HG02981 (cell line): ENCODE results near the gene CD34.
"Not testable (repeated sequence)": the region's sequence is repeated elsewhere in the genome, so short reads cannot be mapped to it uniquely, and the experiment has no call there.

Source experiments
- ATAC-seq: cut with Tn5 transposase; IDR thresholded peaks from one replicate; pipeline ENCODE4 v1.9.1; 2021; ENCODE audit warnings: mild to moderate bottlenecking, moderate library complexity; ENCODE audit not compliant: unreplicated experiment

Gene CD34, protein sequence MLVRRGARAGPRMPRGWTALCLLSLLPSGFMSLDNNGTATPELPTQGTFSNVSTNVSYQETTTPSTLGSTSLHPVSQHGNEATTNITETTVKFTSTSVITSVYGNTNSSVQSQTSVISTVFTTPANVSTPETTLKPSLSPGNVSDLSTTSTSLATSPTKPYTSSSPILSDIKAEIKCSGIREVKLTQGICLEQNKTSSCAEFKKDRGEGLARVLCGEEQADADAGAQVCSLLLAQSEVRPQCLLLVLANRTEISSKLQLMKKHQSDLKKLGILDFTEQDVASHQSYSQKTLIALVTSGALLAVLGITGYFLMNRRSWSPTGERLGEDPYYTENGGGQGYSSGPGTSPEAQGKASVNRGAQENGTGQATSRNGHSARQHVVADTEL

DNA sequence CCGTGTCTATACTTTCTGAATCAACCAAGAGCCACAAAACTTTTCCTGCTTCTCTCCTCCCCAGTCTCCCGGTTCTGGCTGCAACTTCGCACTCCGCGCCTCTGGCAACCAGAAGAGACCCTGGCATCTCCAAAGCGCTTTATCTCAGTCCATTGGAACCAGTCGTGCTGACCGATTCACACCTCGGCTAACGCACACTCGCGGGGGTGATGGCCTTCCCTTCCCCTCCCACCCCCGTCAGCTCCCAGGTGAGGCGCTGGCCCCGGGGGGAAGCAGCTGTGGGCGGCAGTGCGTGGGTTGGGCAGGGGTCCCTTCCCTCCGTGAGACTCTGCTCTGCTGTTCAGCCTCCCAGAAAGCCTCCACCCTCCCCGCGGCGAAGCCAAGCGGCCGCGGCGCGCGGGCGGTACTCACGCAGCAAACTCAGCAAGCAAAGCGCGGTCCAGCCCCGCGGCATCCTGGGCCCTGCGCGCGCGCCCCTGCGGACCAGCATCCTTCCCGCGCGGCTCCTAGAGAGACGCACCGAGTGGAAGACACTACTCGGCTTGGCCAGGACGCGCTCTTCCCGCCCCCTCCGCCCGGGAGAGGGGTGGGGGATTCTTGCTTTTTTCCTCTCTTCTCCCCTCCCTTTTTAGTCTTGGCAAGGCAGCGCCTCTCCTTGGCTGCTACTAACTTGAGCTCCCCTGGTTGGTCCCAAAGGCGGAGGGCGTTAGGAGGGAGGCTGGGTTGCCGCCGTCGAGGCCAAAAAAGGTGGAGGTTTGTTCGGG, at the start of gene CD34:
TSS of gene CD34 (minus strand) at position 535 of the 764 bp plus-strand sequence. CDS start at position 490, 45 bp downstream.
- no peak for ATAC-seq

DNA sequence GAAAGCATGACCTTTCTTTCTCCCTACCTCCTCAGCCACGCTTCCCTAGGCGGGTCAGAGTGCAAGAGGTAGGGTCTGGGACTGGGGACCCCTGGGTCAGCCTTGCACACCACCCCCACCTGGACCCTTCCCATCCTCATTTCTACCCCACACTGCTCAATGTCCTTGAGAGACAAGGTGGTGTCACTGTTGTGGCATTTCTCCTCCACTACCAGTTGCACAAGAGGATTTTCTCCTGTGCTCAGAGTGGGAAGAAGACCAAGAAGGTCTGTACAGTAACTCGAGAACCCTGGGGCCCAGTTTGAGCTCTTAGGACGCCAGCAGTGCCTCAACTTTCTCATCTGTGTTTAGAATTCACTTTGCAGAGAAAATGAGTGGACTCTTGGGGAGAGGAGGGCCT, 49.4 kb upstream of the CD34 start:
- no peak for ATAC-seq

DNA sequence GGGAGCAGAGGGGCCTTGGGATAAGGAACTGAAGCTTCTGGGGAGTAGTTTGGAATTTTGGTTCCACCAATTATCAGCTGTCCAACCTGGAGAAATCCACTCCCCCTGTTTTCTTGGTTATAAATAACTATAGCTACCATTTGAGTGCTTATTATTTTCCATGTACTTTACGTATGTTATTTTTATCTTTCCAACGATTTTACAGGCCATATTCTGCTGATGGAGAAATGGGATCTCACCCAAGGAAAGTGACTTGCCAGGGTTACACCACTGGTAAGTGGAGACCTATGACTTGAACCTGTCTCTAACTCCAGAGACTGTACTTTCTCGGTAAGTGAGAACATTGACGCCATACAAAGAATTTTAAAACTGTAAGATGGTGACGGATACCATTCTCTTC, 49.0 kb upstream of the CD34 start:
- ATAC-seq: no peak

DNA sequence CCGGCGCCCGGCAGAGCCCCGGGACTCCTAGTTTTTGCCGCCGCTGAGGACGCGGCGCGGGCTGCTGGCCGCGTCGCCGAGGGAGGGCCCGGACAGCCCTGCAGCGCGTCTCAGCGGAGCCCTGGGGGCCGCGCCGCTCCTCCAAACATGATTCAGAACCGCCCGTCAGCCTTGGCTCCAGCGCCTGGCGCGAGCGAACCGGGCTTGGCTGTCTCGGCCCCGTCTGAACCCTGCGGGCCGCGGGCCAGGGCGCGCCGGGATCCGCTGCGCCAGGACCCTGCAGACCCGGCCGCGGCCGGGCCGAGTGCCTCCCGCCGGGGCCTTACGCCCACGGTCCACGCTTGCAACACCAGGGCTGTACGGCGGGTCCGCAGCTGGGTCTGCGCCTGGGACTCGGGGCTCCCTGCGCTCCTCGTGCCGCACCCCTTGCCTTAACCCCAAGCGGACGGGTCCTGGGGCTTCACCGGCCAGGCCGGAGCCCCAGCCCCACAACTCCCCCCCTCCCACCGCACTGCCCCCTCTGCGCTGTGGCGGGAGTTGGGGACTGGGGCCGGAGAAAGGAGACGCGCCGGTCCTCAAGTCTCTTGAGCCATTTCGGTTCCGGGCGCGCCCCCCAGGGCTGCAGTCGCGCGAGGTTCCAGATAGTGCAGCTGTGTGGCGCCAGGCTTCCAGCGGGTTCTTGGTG, 48.4 kb upstream of the CD34 start:
- no peak for ATAC-seq

DNA sequence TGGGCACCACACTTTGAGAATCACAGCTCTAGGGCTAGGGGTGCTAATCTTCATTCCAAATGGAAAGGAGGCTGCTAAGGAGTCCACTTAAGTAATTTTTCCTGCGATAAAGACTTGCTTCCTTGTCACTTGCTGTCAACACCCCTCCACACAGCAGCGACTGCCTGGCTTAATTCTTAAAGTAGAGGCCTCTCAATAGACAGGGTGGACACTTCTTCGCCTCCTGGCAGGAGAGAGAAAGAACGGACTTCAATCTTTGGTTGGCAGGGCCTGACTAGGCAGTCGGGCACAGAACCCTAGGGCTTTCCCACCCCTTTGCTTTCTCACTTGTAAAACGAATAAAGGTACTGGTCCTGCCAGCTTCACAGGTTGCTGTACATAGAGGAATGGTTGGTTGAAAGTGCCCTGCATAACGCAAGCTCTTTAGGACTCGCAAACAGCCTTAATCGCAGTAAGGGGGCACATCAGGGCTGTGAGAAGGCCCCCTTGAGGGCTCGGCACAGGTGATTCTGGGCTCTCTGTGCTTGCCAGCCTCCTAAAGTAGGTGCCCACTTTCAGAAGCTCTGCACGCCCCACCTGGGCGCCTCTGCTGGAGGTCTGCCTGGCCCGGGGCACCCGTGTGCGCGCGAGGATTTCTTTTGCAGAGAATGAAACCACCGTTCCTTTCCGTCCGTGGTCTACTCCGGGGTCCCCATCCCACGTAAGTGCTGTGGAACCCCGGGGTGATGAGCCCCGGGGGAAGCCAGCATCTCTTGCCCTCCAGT, 47.6 kb upstream of the CD34 start:
- ATAC-seq: no peak

DNA sequence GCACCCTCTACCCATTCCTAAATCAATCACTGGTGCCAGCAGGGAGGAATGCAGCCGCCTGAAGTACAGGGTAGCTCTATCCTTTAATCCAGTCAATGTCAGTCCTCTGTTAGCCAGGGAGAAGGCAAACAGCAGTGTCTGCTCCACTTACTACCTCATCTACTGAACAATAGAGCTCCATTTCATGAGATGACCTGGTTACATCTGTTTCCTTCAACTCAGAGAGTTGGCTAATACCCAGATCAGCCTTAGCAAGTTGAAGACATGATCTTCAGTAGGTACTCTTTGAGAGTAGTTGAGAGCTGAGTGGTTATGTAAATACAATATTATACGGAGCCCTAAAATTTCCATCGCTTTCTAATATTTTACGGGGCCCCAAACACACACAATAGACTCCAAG, 46.1 kb upstream of the CD34 start:
- ATAC-seq: no peak

DNA sequence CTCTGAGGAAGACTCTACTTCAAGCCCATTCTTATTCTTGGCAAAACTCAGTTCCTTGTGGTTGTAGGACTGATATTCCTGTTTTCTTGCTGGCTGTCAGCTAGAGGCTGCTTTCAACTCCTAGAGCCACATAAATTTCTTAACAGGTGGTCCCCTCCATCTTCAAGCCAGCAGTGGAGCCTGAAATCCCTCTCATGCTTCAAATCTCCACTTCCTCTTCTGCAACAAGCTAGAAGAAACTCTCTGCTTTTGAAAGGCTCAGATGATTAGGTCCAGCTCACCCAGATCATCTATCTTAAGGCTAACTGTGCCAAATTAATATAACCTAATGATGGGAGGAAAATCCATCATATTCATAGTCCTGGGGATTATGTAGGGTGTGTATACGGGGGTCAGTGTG, 43.2 kb upstream of the CD34 start:
- ATAC-seq: no peak

DNA sequence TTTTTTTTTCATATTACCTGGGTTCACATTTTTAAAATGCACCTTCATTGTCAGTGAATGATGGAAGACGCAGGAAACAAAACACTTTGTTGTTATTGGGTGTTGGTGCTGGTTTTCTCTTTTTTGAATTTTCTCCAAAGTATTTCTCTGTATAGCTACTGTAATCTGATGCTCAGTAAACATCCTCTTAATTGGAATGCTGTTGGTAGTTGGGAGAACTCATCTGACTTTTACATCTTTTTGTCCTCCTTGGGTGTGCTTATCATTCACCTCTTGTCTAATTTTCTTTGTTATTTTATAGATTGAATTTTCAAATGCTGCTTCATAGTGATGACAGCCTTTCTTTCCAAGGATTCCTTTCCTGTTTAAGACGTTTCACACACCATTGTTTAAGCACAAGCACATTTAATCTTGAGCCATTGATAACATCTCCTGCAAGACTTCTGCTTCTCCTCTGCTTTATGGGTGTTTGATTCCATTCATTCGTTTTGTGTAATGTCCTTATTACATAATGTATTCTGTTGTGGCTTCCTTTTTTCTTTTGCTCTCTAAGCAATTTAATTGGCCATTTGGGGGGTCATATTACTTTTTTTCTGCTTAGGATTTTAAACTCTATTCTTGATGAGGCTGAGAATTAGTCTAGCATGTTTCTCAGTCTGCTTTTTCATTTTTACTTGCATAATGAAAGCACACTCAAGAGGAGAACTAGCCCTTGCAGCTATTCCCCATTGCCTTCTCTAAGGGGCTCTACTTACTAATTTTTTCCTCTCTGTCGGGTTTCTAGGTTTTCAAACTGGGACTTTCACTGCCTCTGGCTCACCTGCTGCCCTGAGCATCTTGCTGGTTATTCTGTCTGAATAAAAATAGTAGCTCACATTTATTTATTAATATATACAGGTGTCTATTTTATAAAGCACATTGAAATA, 42.0 kb upstream of the CD34 start:
- no peak for ATAC-seq

DNA sequence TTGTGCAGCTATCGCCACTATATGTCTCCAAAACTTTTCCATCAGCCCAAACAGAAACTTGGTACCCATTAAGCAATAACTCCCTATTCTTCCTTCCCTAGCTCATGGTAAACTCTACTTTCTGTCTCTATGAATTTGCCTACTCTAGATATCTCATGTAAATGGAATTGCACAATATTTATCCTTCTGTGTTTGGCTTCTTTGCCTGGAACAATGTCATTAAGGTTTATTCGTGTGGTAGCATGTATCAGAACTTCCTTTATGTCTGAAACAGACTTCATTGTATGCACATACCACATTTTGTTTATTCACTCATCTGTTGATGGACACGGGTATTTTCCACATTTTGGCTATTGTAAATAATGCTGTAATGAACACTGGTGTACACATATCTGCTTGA, 40.7 kb upstream of the CD34 start:
- ATAC-seq: no peak

DNA sequence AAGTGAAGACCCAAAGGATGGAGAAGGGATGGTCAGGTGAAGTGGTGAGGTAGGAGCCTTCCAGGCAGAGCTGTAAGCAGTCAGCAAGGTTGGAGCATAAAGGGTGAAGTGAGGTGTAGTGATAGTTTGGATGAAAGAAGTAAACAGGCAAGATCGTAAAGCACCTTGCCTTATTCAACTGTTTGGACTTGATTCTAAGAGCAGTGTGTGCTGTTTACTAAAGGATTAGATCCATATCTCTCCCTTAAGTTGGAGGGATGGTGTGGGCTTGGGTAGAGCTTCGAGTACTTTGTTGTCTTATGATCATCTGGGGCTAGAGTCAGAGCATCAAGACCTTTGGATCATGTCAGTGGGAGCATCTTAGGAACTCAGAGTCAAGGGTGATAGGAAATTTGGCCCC, 39.8 kb upstream of the CD34 start:
- no peak for ATAC-seq

DNA sequence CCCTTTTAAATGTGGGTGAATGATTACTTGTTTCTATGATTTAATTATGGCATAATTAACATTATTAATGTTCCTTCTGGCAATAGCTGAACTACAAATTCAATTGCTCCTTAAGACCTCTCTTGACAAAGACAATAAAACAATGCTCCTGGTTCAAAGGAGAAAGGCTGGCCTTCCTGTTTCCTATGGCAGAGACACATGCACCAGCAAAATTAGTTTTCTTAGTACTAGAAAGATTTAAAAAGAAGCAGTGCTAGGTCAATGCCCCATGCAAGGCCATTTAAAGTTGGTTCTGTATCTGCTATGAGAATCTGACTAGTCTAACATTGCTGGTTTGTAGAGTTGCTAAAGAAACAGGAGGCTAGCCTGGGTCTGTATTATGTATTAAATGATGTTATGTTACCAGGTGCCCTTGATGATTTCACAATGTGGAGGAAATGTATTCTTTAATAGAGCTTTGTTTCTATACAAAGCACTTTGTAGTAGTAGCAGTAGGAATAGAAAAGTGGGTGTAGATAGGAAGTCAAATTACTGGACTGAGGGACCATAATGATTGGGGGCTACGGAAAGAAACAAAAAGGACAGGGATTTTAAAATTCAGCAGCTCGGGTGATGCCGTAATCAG, 38.8 kb upstream of the CD34 start:
- ATAC-seq: no peak

DNA sequence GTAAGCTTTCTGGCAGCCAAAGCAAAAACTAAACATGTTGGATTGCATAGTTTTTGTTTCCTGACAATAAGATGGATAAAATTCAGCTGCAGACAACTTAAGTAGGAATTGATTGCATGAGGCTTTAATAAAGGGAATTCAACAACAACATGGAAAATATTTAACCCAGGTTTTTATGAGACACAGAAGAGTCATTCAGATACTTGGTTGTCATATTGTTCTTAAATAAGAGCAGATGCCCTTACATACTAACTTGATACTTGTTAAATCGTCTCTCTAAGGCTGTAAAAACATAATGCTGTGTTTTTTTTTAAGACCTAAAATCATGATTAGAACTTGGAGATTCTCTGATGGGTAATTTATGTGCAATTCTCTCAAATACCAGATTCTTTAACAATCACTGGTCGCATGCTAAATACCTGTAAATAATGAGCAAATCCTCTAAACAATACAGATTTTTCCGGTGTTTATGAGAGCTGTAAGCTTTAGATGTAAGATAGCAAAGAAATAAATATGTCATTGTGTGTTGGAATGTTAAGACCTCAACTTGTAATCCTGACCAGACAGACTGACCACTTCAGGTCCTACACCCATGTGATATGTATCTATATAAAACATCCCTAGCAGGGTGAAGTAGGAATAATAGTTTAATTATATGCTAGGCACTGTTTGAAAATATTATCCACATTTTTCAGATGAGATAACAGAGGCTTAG, 37.8 kb upstream of the CD34 start:
- no peak for ATAC-seq

DNA sequence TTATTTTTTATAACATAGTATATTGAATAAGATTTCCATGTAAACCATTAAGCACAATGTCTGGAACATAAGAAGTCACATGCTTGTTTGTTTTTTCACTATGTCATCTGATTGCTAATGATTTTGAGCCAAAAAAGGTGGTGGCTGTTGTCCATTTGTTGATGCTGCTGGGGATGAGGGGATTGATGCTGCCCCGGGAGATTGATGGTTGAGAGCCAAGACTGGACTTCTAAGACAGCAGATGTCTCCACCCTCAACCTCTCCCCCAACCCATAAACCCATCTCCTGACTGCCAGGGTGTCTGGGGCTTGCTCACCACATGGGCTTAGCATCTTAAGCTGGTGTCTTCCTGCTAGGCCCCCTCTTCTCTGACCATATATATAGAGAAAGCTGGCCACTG, 35.8 kb upstream of the CD34 start:
- ATAC-seq: no peak

DNA sequence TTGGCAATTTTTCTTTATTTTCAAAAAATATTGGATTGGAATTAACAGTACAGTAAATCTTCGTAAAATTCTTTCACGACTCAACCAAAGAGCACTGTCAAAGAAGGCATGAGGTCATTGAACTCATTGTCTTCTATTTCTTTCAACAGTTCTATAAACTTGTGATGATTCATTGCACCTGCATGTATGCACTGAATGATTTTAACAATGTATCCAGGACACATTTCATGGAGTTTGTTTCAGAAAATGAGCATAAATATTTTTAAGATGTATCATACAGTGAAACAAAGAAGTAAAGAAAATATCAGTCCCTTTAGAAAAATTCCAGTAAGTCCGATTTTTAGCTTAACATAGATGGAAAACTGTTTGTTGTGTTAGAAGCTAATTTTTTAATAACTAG, 33.6 kb upstream of the CD34 start:
- no peak for ATAC-seq

DNA sequence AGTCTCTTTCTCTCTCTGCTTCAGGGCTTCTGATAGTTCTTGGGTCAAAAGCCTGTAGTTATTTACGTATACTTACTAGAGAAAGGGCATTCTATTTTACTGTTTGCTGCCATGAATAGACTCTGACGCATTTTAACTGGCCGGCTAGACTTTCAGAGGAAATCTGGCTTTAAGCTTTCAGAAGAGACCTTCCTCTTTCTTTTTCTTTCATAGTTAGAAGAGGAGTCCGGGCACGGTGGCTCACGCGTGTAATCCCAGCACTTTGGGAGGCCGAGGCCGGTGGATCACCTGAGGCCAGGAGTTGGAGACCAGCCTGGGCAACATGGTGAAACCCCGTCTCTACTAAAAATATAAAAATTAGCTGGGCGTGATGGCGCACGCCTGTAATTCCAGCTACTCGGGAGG, 31.4 kb upstream of the CD34 start:
- ATAC-seq: not testable (repeated sequence)

DNA sequence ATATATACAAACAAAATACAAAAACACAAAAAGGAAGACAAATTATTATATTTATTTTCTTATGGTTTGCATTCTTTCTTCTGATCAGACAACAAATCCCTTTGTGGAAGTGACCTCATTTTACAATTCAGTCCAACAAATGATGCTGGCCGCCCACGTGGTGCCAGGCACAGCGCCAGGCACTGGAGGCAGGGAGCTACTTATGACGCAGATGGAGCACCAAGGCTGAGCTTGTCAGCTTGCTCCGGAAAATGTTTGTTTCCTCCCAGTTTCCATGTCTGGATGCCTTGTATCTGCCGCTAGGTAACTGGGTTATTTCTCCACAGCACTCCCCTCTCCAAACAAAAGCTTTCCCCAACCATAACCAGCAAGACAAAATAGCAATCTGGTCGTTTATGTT, 30.7 kb upstream of the CD34 start:
- no peak for ATAC-seq

DNA sequence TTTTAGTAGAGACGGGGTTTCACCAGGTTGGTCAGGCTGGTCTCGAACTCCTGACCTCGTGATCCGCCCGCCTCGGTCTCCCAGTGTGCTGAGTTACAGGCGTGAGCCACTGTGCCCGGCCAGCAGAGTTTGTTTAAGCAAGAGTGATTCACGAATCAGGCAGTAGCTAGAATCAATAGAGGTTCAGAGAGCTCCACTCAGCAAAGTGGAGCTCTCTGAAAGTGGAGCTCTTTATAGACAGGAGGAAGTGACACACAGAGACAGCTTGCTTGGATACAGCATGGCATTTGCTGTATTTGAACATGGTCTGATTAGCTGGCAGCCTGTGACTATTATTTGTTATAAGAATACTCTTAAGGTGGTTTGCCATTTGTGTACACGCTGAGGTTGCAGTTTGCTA, 27.1 kb upstream of the CD34 start:
- no peak for ATAC-seq

DNA sequence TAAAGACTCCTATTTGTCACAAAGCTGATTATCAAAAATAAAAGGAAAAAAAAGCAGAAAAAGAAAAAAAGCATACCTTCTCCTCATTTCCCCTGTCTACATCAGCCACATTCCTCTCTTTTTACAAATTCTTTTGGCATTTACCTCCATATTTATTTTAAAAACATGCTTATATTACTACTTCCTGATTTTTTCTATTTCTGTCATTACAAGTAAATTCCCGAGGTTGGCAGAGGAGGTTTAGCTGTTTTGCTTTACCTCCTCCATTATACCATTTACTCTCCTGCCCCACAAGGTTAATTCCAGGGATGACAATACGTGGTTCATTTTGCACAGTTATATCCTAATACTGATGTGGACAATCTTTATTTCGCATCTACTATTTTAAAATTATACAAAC, 26.3 kb upstream of the CD34 start:
- ATAC-seq: no peak

DNA sequence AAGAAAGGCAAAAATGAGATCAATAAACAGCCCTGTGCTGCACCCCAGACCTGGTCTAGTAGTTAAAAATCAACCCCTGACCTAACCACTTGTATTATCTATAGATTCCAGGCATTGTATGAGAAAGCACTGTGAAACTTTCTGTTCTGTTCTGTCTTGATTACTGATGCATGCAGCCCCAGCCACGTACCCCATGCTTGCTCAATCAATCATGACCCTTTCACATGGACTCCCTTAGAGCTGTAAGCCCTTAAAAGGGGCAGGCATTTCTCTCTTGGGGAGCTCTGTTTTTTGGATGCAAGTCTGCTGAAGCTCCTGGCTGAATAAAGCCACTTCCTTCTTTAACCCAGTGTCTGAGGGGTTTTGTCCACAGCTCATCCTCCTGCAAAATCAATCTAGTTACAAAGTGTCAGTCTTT, 24.2 kb upstream of the CD34 start:
- peak; percentile 98 for ATAC-seq
